Mucosa of descending colon (tissue), 3 donors: ENCODE results near the gene PLEKHG5. TPM values are rescaled to one million over a fixed set of nuclear protein-coding genes. Genes with fewer than 3 reads are reported as not detected.
A peak's percentile ranks its signal among the peaks of the same experiment; 100 is the strongest.

ENCODE experiments used
- ATAC-seq: fragments of 200-7000 bp; cut with Tn5 transposase; one replicate; pipeline ENCODE4 v1.9.1; 2020; ENCODE audit warnings: mild to moderate bottlenecking, moderate library complexity
- DNase-seq, 3 donors: peaks; one replicate each; pipeline ENCODE4 v3.0.0-alpha.2; 2020
- H3K36me3 ChIP-seq: fragments of 200-600 bp; one replicate; pipeline ENCODE4 v1.8.0; 2021; ENCODE audit warnings: low read depth, mild to moderate bottlenecking
- H3K4me1 ChIP-seq: fragments of 200-600 bp; one replicate; pipeline ENCODE4 v1.8.0; 2021; ENCODE audit warnings: low read depth, mild to moderate bottlenecking
- H3K4me3 ChIP-seq: fragments of 200-600 bp; one replicate; pipeline ENCODE4 v1.8.0; 2021; ENCODE audit warnings: mild to moderate bottlenecking
- H3K9me3 ChIP-seq: fragments of 200-600 bp; one replicate; pipeline ENCODE4 v1.8.0; 2021; ENCODE audit warnings: mild to moderate bottlenecking
- CTCF ChIP-seq: fragments of 200-600 bp; IDR thresholded peaks from one replicate; pipeline ENCODE4 v1.8.0; 2022; ENCODE audit warnings: antibody characterized with exemption, mild to moderate bottlenecking
- intact Hi-C, 2 donors: fragments of 100-400 bp; cut with DNase I in 1 of 2; cut with micrococcal nuclease in 1 of 2; formaldehyde crosslinking; loops; one replicate each; pipeline versions ENCODE4 v1.11.0 to v1.11.1; 2022; cut with DNase I, micrococcal nuclease
- microRNA-seq: library from miRNA; unstranded; fragments of <30 nt; microRNA quantifications from one replicate; pipeline ENCODE4, GENCODE V29; 2019
- total RNA-seq, 3 donors: library from RNA; stranded (reverse); fragmentation: NEBNext Ultra II Directional in 2 of 3; extraction: Animal tissue kit (Norgen Biotek cat#: 25700) in 2 of 3; gene quantifications; one replicate each; pipeline versions ENCODE4 v1.2.1 to v1.2.4, GENCODE V29; 2021 to 2023
- donor health status: DM: no; HTN: no; CAD: no; lungs with moderate emphysema.
- donor health status: DM: no; HTN: no; CAD: no.
- donor health status: DM: no; HTN: yes; CAD: no.

PLEKHG5 gene
- total RNA-seq, 3 donors from 2014 or later = 20.1 to 32.9 (median 20.2) TPM

GRCh38 chr1:6419397-6419803 lies 72.1 kb downstream of the PLEKHG5 start:
- intact Hi-C loops = no loop called here
- peaks cover 54% of the 10 kb centered on the region for H3K4me1 ChIP-seq
- H3K36me3 ChIP-seq = no peaks in the 10 kb centered on the region
- ATAC-seq = peak; percentile 15
- TF ChIP-seq CTCF = no peak
- no peaks in the 10 kb centered on the region for H3K9me3 ChIP-seq
- no peak for DNase-seq
- peak overlapping the region; percentile 4 for H3K4me3 ChIP-seq

- H3K4me3 ChIP-seq = peak overlapping the region; percentile 4
- no peaks in the 10 kb centered on the region for H3K9me3 ChIP-seq
- H3K36me3 ChIP-seq = no peaks in the 10 kb centered on the region
- intact Hi-C loops = no loop called here
- DNase-seq = peak; percentile 42 to 64 (median 63)
- ATAC-seq = peak; percentile 39
- no peak for TF ChIP-seq CTCF
- peaks cover 49% of the 10 kb centered on the region for H3K4me1 ChIP-seq
Observed at GRCh38 chr1:6418668-6419396, 72.6 kb downstream of the PLEKHG5 start.

- Histone ChIP-seq H3K4me1 (peaks cover 50% of the 10 kb centered on the region), H3K36me3 (no peaks in the 10 kb centered on the region), H3K9me3 (no peaks in the 10 kb centered on the region), H3K4me3 (no peak overlapping the region)
- intact Hi-C loops = no loop called here
- TF ChIP-seq CTCF = no peak
- peak; percentile 61 to 72 (median 65) for DNase-seq
- ATAC-seq = peak; percentile 21
Observed at GRCh38 chr1:6417961-6418667, 73.4 kb downstream of the PLEKHG5 start.

Small RNA genes within 50 kb of the gene (microRNA-seq; reads per million reads assigned to microRNA genes)
- not detected for gene MIR4252

Other genes with a start within 250 kb of the PLEKHG5 start
- gene HES3, start 247.5 kb downstream of the PLEKHG5 start, total RNA-seq = not detected
- 10 to 100 TPM; 20.2 to 28.3 (median 20.4) TPM for gene GPR153, start 230.6 kb downstream of the PLEKHG5 start, total RNA-seq
- 10 to 100 TPM; 37.9 to 60.1 (median 42.7) TPM for gene ACOT7, start 97.9 kb downstream of the PLEKHG5 start, total RNA-seq
- gene HES2, start 71.7 kb downstream of the PLEKHG5 start, total RNA-seq = 10 to 100 TPM in 2 of 3 donors, 1 to 10 TPM in 1; 8.6 to 23.0 (median 22.4) TPM
- 100 to 1,000 TPM in 2 of 3 donors, 10 to 100 TPM in 1; 65.7 to 137 (median 124) TPM for gene ESPN, start 66.9 kb downstream of the PLEKHG5 start, total RNA-seq
- 10 to 100 TPM; 18.3 to 45.1 (median 35.3) TPM for gene TNFRSF25, start 25.5 kb downstream of the PLEKHG5 start, total RNA-seq
- gene NOL9, start 62.8 kb upstream of the PLEKHG5 start, total RNA-seq = 10 to 100 TPM; 20.0 to 28.3 (median 21.1) TPM
- under 1 TPM in 2 of 3 donors, not detected in 1; 0.13 to 0.14 TPM for gene TAS1R1, start 63.6 kb upstream of the PLEKHG5 start, total RNA-seq
- gene ZBTB48, start 88.3 kb upstream of the PLEKHG5 start, total RNA-seq = 10 to 100 TPM; 36.8 to 53.9 (median 42.3) TPM
- 10 to 100 TPM in 2 of 3 donors, 1 to 10 TPM in 1; 8.7 to 68.2 (median 10.7) TPM for gene KLHL21, start 111.2 kb upstream of the PLEKHG5 start, total RNA-seq
- 10 to 100 TPM in 1 of 3 donors, 1 to 10 TPM in 2; 6.6 to 21.5 (median 8.9) TPM for gene PHF13, start 122.1 kb upstream of the PLEKHG5 start, total RNA-seq
- 10 to 100 TPM in 2 of 3 donors, 1 to 10 TPM in 1; 8.5 to 19.4 (median 13.7) TPM for gene THAP3, start 133.2 kb upstream of the PLEKHG5 start, total RNA-seq
- 10 to 100 TPM; 71.1 to 89.0 (median 78.9) TPM for gene DNAJC11, start 210.1 kb upstream of the PLEKHG5 start, total RNA-seq